Large intestine (tissue), 12 donors: ENCODE data around the gene FBXO30. TPM values are rescaled to one million over a fixed set of nuclear protein-coding genes. Genes with fewer than 3 reads are reported as not detected.
A peak's percentile ranks its signal among the peaks of the same experiment; 100 is the strongest.

Experiments
- DNase-seq, 2 donors: peaks; one replicate each; pipeline versions ENCODE4 v3.0.0 to v3.0.0-alpha.2; 2013
- H3K27ac ChIP-seq: one replicate; pipeline ENCODE4 v1.5.1; 2013; ENCODE audit warnings: low read length
- H3K27me3 ChIP-seq: 2 replicates; pipeline ENCODE4 v1.6.1; 2013; ENCODE audit warnings: low read length; ENCODE audit not compliant: control insufficient read depth, insufficient read depth
- H3K36me3 ChIP-seq: 2 replicates; pipeline ENCODE4 v1.6.1; 2013; ENCODE audit warnings: low read length; ENCODE audit not compliant: control insufficient read depth, insufficient read depth
- H3K4me1 ChIP-seq: one replicate; pipeline ENCODE4 v1.6.1; 2013; ENCODE audit warnings: low read length; ENCODE audit not compliant: control insufficient read depth, insufficient read depth
- H3K4me3 ChIP-seq: one replicate; pipeline ENCODE4 v1.5.1; 2013; ENCODE audit warnings: low read length
- H3K9me3 ChIP-seq: one replicate; pipeline ENCODE4 v1.6.1; 2013; ENCODE audit warnings: mild to moderate bottlenecking, low read depth, low read length, moderate library complexity; ENCODE audit not compliant: control insufficient read depth
- WGBS: methylation state at CpG from one replicate; pipeline ENCODE4 v1.1.5; 2013; ENCODE audit warnings: low lambda C conversion rate; ENCODE audit not compliant: insufficient coverage; 5-methylcytosine and 5-hydroxymethylcytosine counted together
- long read RNA-seq, 11 donors: transcript quantifications; one replicate each; lab custom pipeline, GENCODE V29; 2026
- polyA plus RNA-seq: library from polyadenylated mRNA; unstranded; fragments of 120-200 nt; gene quantifications from one replicate; pipeline ENCODE4 v1.2.1, GENCODE V29; 2013

The FBXO30 gene, protein sequence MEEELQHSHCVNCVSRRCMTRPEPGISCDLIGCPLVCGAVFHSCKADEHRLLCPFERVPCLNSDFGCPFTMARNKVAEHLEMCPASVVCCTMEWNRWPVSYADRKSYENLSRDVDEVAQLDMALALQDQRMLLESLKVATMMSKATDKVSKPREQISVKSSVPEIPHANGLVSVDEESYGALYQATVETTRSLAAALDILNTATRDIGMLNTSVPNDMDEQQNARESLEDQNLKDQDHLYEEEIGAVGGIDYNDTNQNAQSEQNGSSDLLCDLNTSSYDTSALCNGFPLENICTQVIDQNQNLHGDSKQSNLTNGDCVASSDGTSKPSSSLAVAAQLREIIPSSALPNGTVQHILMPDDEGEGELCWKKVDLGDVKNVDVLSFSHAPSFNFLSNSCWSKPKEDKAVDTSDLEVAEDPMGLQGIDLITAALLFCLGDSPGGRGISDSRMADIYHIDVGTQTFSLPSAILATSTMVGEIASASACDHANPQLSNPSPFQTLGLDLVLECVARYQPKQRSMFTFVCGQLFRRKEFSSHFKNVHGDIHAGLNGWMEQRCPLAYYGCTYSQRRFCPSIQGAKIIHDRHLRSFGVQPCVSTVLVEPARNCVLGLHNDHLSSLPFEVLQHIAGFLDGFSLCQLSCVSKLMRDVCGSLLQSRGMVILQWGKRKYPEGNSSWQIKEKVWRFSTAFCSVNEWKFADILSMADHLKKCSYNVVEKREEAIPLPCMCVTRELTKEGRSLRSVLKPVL
- polyA plus RNA-seq: 11.9 TPM
- long read RNA-seq, donor 1, full-length matches to known transcripts: 2 of 8 reads
- long read RNA-seq, donor 1, partial matches to known transcripts: 6 of 8 reads
- long read RNA-seq, donor 1, other reads (novel, unspliced or antisense): 0 of 8 reads
- long read RNA-seq, donor 2, partial matches to known transcripts: 9 of 9 reads
- long read RNA-seq, donor 2, other reads (novel, unspliced or antisense): 0 of 9 reads
- long read RNA-seq, donor 3, full-length matches to known transcripts: 3 of 3 reads
- long read RNA-seq, donor 3, partial matches to known transcripts: 0 of 3 reads
- long read RNA-seq, donor 3, other reads (novel, unspliced or antisense): 0 of 3 reads
- long read RNA-seq, donor 4: 0 reads
- long read RNA-seq, donor 5, full-length matches to known transcripts: 3 of 8 reads
- long read RNA-seq, donor 5, partial matches to known transcripts: 5 of 8 reads
- long read RNA-seq, donor 5, other reads (novel, unspliced or antisense): 0 of 8 reads
- long read RNA-seq, donor 6, partial matches to known transcripts: 8 of 8 reads
- long read RNA-seq, donor 6, other reads (novel, unspliced or antisense): 0 of 8 reads
- long read RNA-seq, donor 7, full-length matches to known transcripts: 2 of 8 reads
- long read RNA-seq, donor 7, partial matches to known transcripts: 6 of 8 reads
- long read RNA-seq, donor 7, other reads (novel, unspliced or antisense): 0 of 8 reads
- long read RNA-seq, donor 8, partial matches to known transcripts: 12 of 12 reads
- long read RNA-seq, donor 8, other reads (novel, unspliced or antisense): 0 of 12 reads
- long read RNA-seq, donor 9: 0 reads
- long read RNA-seq, donor 10, full-length matches to known transcripts: 5 of 11 reads
- long read RNA-seq, donor 10, partial matches to known transcripts: 6 of 11 reads
- long read RNA-seq, donor 10, other reads (novel, unspliced or antisense): 0 of 11 reads
- long read RNA-seq, donor 11, full-length matches to known transcripts: 2 of 7 reads
- long read RNA-seq, donor 11, partial matches to known transcripts: 5 of 7 reads
- long read RNA-seq, donor 11, other reads (novel, unspliced or antisense): 0 of 7 reads

DNA sequence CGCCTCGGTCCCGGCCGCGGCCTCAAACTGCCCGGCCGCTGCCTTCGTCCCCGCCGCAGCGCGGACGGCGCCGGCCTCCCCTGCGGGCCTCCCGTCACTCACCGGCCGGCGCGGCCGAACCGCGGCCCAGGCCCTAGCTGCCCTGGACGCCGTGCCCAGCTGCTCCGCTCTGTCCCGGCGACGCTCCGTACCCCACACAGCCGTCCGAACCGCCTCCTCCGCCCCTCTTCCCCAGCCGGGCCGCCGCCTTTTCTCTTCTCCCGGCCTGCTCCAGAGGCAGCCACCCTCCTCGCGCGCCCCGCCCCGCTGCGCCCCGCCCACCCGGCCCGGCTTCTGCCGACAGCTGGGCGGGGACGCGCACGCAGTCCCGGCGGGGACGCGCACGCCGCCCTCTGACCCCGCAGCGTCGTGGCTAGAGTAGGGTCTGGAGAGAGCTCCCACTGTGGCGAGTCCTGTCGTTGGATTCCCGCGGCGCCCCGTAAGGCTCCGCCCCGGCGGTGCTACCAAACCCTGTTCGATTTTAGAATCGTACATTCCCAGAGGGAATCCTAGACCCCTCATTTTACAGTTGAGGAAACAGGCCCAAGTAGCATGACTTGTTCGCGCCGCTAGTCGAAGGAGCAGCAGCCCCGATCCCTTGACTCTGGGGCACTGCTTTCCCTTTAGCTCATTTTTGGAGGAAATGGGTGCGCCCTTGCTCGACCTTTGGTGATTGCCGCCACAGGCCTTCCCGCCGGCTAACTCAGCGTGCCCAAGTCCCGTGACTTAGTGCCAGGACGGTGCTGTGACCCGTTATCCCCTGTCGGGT lies at the start of gene FBXO30:
TSS of gene FBXO30 (minus strand) at position 295 of the 808 bp plus-strand sequence. CDS start 8,390 bp downstream, outside the sequence.
- no CpG with 5 or more reads among the region's 88 CpGs for WGBS
- H3K4me1 ChIP-seq: peaks cover 4% of the 10 kb centered on the region

GRCh38 chr6:145863988-145864616 lies 49.5 kb upstream of the FBXO30 start:
- no peak overlapping the region for H3K4me3 ChIP-seq
- no peaks in the 10 kb centered on the region for H3K9me3 ChIP-seq
- H3K27ac ChIP-seq: no peak overlapping the region
- 92% methylated on average over 2 of the region's 2 CpGs for WGBS
- no peaks in the 10 kb centered on the region for H3K36me3 ChIP-seq
- H3K4me1 ChIP-seq: no peaks in the 10 kb centered on the region
- no peak for DNase-seq
- H3K27me3 ChIP-seq: no peaks in the 10 kb centered on the region

More for the DNA sequence above, at the start of gene FBXO30:
- H3K27me3 ChIP-seq: no peaks in the 10 kb centered on the region
- peak within 1 kb of the TSS; percentile 56 for H3K4me3 ChIP-seq
- peak within 1 kb of the TSS; percentile 76 for H3K27ac ChIP-seq
- H3K36me3 ChIP-seq: no peaks in the 10 kb centered on the region
- no peaks in the 10 kb centered on the region for H3K9me3 ChIP-seq
- DNase-seq: peak; percentile 91 to 95

GRCh38 chr6:145863366-145863765 lies 48.8 kb upstream of the FBXO30 start:
- no peaks in the 10 kb centered on the region for H3K4me1 ChIP-seq
- no CpG with 5 or more reads among the region's 1 CpG for WGBS
- no peak for DNase-seq
- H3K27ac ChIP-seq: no peak overlapping the region
- H3K4me3 ChIP-seq: no peak overlapping the region
- no peaks in the 10 kb centered on the region for H3K27me3 ChIP-seq
- no peaks in the 10 kb centered on the region for H3K36me3 ChIP-seq
- H3K9me3 ChIP-seq: no peaks in the 10 kb centered on the region

- Histone ChIP-seq H3K27me3 (no peaks in the 10 kb centered on the region), H3K27ac (no peak overlapping the region), H3K4me1 (no peaks in the 10 kb centered on the region), H3K9me3 (no peaks in the 10 kb centered on the region), H3K36me3 (no peaks in the 10 kb centered on the region), H3K4me3 (no peak overlapping the region)
- 89% methylated on average over 1 of the region's 1 CpG for WGBS
- no peak for DNase-seq
Measured at GRCh38 chr6:145860562-145860961, 46.0 kb upstream of the FBXO30 start.

GRCh38 chr6:145850671-145851070 lies 36.1 kb upstream of the FBXO30 start:
- Histone ChIP-seq H3K36me3 (no peaks in the 10 kb centered on the region), H3K9me3 (no peaks in the 10 kb centered on the region), H3K27ac (no peak overlapping the region), H3K27me3 (no peaks in the 10 kb centered on the region), H3K4me1 (no peaks in the 10 kb centered on the region), H3K4me3 (no peak overlapping the region)
- DNase-seq: no peak
- no CpG with 5 or more reads among the region's 2 CpGs for WGBS

DNA sequence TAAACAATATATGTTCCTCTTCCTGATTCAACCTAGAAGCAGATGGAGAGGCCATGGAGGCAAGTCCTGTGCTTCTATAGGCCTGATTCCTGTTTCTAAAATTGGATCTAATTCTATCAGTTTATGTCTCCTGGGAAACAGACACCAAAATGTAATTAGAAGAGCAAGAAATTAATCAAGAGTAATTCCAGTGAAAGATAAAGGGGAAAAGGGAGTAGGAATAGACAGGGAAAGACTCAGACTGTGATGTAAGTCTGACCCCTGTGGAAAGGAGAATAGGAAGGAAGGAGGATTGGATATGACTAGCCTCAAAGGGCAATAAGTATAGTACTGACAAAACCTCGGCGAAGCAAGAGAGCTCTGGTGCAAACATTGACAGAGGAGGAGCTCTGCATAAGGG lies 33.9 kb upstream of the FBXO30 start:
- no peak for DNase-seq
- no peak overlapping the region for H3K4me3 ChIP-seq
- H3K36me3 ChIP-seq: no peaks in the 10 kb centered on the region
- no peaks in the 10 kb centered on the region for H3K9me3 ChIP-seq
- H3K27me3 ChIP-seq: no peaks in the 10 kb centered on the region
- no peak overlapping the region for H3K27ac ChIP-seq
- no CpG with 5 or more reads among the region's 2 CpGs for WGBS
- H3K4me1 ChIP-seq: no peaks in the 10 kb centered on the region

- no peak overlapping the region for H3K27ac ChIP-seq
- no CpG with 5 or more reads among the region's 3 CpGs for WGBS
- no peaks in the 10 kb centered on the region for H3K27me3 ChIP-seq
- no peaks in the 10 kb centered on the region for H3K36me3 ChIP-seq
- no peak for DNase-seq
- no peak overlapping the region for H3K4me3 ChIP-seq
- no peaks in the 10 kb centered on the region for H3K9me3 ChIP-seq
- H3K4me1 ChIP-seq: no peaks in the 10 kb centered on the region
Measured at GRCh38 chr6:145845557-145845956, 31.0 kb upstream of the FBXO30 start.

DNA sequence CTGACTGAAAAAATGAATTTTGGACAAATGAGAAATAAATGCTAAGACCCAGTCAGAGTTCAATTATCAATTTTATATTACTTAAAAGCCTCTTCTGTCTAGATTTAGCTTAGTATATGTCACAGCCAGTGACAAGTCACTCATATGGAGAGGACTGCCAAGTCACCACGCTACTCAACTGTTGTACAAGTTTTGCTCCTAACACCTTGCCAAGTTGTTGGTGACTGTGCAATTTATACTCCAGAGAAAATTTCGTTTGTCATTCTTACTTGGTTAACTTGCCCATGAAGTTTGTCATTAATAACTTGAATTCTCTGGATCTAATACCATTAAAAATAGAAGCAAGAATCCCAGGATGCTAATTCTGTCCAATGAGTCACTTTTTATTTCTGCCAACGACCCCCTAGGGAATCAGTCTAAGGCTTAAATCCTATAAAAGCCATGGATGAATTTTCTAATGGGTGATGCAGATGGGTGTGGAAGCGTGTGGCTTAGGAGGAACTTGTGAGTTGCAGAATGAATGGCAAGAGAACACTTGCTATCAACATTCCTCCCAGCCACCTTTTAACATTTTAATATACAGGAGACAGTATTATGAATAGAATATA lies 30.4 kb upstream of the FBXO30 start:
- no peak overlapping the region for H3K27ac ChIP-seq
- DNase-seq: no peak
- H3K4me1 ChIP-seq: no peaks in the 10 kb centered on the region
- WGBS: no CpG with 5 or more reads among the region's 4 CpGs
- no peaks in the 10 kb centered on the region for H3K27me3 ChIP-seq
- no peaks in the 10 kb centered on the region for H3K9me3 ChIP-seq
- H3K4me3 ChIP-seq: no peak overlapping the region
- H3K36me3 ChIP-seq: no peaks in the 10 kb centered on the region
